ENCODE results near the gene CASKIN2.

The CASKIN2 gene

DNA sequence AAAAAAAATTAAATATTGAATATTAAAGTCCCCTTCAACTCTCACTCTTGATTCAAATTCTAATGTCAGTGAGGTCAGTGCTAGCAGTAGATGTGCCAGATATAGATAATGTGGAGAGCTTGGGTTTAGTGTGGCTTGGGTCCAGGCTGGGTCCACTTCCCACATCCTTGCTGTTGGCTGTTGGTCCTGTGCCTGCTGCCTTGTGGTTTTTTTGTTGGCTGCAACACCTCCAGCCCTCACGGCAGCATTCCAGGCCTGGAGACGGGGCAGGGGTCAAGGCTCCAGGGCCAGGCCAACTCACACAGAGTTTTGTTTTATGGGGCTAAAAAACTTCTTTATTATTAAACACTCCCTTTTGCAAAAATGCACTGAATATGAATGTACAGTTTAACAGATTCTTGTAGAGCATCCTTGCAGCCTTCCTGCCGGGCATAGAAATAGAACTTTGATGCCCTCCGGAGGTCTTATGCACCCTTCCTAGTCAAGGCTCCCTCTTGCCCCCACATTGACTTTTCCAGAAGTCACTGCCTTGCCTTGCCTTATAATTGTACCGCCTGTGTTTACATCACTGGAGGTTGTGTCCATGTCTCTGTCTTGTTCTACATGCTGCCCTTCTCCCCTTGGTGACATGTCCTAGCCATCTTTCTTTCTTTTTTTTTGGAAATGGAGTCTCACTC is 46.7 kb upstream of the CASKIN2 start:
- Histone ChIP-seq H2BK12ac (ENCODE audit: low read length) (no peak overlapping the region), H3K4ac (ENCODE audit: low read depth, low read length) (no peak overlapping the region), H3K18ac (ENCODE audit: low read length) (no peak overlapping the region), H3K27ac (ENCODE audit: low read depth, low read length) (no peak overlapping the region), H4K91ac (ENCODE audit: low read depth, low read length) (no peak overlapping the region), H3K9me3 (ENCODE audit: insufficient read depth, low read depth, low read length) (no peaks in the 10 kb centered on the region), H3K14ac (ENCODE audit: low read length) (no peak overlapping the region), H3K79me2 (ENCODE audit: control insufficient read depth, insufficient read depth, low read length, poor library complexity) (no peaks in the 10 kb centered on the region), H3K4me3 (ENCODE audit: low read depth, low read length) (no peak overlapping the region), H3K36me3 (ENCODE audit: control insufficient read depth in 1 of 2, insufficient read depth in 2 of 2, low read length in 2 of 2) (peaks cover 30 to 41% of the 10 kb centered on the region in 2 experiments), H2AK5ac (ENCODE audit: low read length) (no peak overlapping the region), H2BK120ac (ENCODE audit: insufficient read depth, low read length, poor library complexity) (no peak overlapping the region), H2BK5ac (ENCODE audit: low read depth, low read length, poor library complexity) (no peak overlapping the region), H2AFZ (ENCODE audit: insufficient read depth, low read length, poor library complexity) (no peak overlapping the region), H3K23ac (ENCODE audit: low read length) (no peak overlapping the region), H3K27me3 (ENCODE audit: insufficient read depth, low read length) (no peaks in the 10 kb centered on the region), H4K12ac (ENCODE audit: low read depth, low read length) (no peak overlapping the region), H4K8ac (ENCODE audit: low read depth, low read length) (no peak overlapping the region), H3K4me1 (ENCODE audit: control insufficient read depth in 1 of 2, insufficient read depth in 2 of 2, low read length in 2 of 2) (peaks cover 17 to 18% of the 10 kb centered on the region in 2 experiments), H3K79me1 (ENCODE audit: low read length) (peaks cover 8% of the 10 kb centered on the region), H3K9ac (ENCODE audit: low read length) (no peak overlapping the region), H3K4me2 (ENCODE audit: low read length) (no peak overlapping the region)
- no CpG with 5 or more reads among the region's 5 CpGs for WGBS (ENCODE audit: extremely low coverage, insufficient coverage, insufficient read length)
- no peak for DNase-seq

DNA sequence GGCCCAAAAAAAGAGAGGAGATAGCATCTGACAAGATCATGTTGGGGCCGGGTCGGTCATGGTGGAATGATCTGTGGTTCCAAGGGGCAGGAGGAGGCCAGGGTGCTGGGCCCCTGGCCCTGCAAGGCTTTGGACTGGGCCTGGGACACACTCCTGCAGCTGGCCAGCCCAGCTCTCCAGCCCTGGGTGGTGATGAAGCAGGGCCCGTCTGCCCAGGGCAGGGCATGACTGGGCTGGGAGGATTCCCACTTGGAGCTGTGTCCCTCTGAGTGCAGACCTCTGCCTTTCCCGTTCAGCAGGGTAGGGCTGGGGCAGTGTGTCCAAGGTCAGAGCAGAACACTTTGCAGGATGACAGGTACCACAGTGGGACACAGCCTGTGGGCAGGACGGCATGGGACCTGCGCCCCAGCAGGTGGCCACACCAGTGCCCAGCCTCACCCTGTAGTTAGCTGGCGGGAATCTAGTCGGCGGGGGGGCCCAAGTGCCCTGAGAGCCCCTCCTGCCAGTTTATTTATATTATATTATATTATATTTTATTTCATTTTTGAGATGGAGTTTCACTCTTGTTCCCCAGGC is 44.7 kb upstream of the CASKIN2 start:
- H2BK5ac ChIP-seq (ENCODE audit: low read depth, low read length, poor library complexity): no peak overlapping the region
- no peak overlapping the region for H3K4ac ChIP-seq (ENCODE audit: low read depth, low read length)
- no peak overlapping the region for H3K18ac ChIP-seq (ENCODE audit: low read length)
- H3K79me2 ChIP-seq (ENCODE audit: control insufficient read depth, insufficient read depth, low read length, poor library complexity): no peaks in the 10 kb centered on the region
- H3K79me1 ChIP-seq (ENCODE audit: low read length): peaks cover 12% of the 10 kb centered on the region
- no peaks in the 10 kb centered on the region for H3K27me3 ChIP-seq (ENCODE audit: insufficient read depth, low read length)
- no CpG with 5 or more reads among the region's 9 CpGs for WGBS (ENCODE audit: extremely low coverage, insufficient coverage, insufficient read length)
- H3K36me3 ChIP-seq (ENCODE audit: control insufficient read depth in 1 of 2, insufficient read depth in 2 of 2, low read length in 2 of 2): peaks cover 22 to 27% of the 10 kb centered on the region in 2 experiments
- peaks cover 20 to 22% of the 10 kb centered on the region in 2 experiments for H3K4me1 ChIP-seq (ENCODE audit: control insufficient read depth in 1 of 2, insufficient read depth in 2 of 2, low read length in 2 of 2)
- no peak overlapping the region for H3K23ac ChIP-seq (ENCODE audit: low read length)
- H2AFZ ChIP-seq (ENCODE audit: insufficient read depth, low read length, poor library complexity): no peak overlapping the region
- no peak overlapping the region for H4K91ac ChIP-seq (ENCODE audit: low read depth, low read length)
- no peak overlapping the region for H2BK12ac ChIP-seq (ENCODE audit: low read length)
- no peak overlapping the region for H4K12ac ChIP-seq (ENCODE audit: low read depth, low read length)
- no peak overlapping the region for H3K14ac ChIP-seq (ENCODE audit: low read length)
- no peak overlapping the region for H3K9ac ChIP-seq (ENCODE audit: low read length)
- H3K4me3 ChIP-seq (ENCODE audit: low read depth, low read length): no peak overlapping the region
- H3K9me3 ChIP-seq (ENCODE audit: insufficient read depth, low read depth, low read length): no peaks in the 10 kb centered on the region
- H2BK120ac ChIP-seq (ENCODE audit: insufficient read depth, low read length, poor library complexity): no peak overlapping the region
- H4K8ac ChIP-seq (ENCODE audit: low read depth, low read length): no peak overlapping the region
- no peak overlapping the region for H3K4me2 ChIP-seq (ENCODE audit: low read length)
- H3K27ac ChIP-seq (ENCODE audit: low read depth, low read length): no peak overlapping the region
- H2AK5ac ChIP-seq (ENCODE audit: low read length): no peak overlapping the region
- no peak for DNase-seq

DNA sequence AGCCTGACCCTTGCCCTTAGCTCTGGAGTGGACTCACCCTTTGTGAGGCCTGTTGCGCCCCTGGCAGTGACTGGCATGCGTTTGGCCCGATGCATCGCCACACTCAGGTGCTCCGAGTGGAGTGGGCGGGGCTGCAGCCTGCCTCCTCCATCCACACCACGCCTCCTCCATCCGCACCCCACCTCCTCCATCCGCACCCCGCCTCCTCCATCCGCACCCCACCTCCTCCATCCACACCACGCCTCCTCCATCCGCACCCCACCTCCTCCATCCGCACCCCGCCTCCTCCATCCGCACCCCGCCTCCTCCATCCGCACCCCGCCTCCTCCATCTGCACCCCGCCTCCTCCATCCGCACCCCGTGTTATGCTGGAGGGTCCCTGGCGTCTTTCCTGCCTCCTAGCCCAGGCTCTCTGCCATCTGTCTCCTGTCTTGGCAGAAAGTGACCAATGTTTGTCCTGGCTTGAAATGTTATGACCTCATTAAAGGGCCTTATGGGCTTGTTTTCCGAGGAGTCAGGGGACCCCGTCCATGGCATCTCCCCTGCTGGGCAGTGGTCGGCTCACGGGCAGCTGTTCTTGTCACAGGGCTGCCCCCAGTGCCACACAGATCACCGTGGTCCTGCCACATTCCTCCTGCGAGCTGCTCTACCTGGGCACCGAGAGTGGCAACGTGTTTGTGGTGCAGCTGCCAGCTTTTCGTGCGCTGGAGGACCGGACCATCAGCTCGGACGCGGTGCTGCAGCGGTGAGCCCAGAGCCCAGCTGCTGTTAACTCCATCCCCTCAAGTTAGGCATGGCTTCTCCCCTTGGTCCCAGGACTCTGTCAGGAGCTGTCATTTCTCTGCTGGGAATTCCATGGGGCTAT is 43.6 kb upstream of the CASKIN2 start:
- Histone ChIP-seq H3K36me3 (ENCODE audit: control insufficient read depth in 1 of 2, insufficient read depth in 2 of 2, low read length in 2 of 2) (peaks cover 16 to 21% of the 10 kb centered on the region in 2 experiments), H4K8ac (ENCODE audit: low read depth, low read length) (no peak overlapping the region), H2BK12ac (ENCODE audit: low read length) (no peak overlapping the region), H3K4me1 (ENCODE audit: control insufficient read depth in 1 of 2, insufficient read depth in 2 of 2, low read length in 2 of 2) (peaks cover 17 to 21% of the 10 kb centered on the region in 2 experiments), H3K27me3 (ENCODE audit: insufficient read depth, low read length) (no peaks in the 10 kb centered on the region), H2AK5ac (ENCODE audit: low read length) (no peak overlapping the region), H4K12ac (ENCODE audit: low read depth, low read length) (no peak overlapping the region), H3K27ac (ENCODE audit: low read depth, low read length) (no peak overlapping the region), H3K79me2 (ENCODE audit: control insufficient read depth, insufficient read depth, low read length, poor library complexity) (no peaks in the 10 kb centered on the region), H2AFZ (ENCODE audit: insufficient read depth, low read length, poor library complexity) (no peak overlapping the region), H3K23ac (ENCODE audit: low read length) (no peak overlapping the region), H3K4me3 (ENCODE audit: low read depth, low read length) (no peak overlapping the region), H4K91ac (ENCODE audit: low read depth, low read length) (no peak overlapping the region), H3K14ac (ENCODE audit: low read length) (no peak overlapping the region), H3K4me2 (ENCODE audit: low read length) (no peak overlapping the region), H3K4ac (ENCODE audit: low read depth, low read length) (no peak overlapping the region), H3K9me3 (ENCODE audit: insufficient read depth, low read depth, low read length) (no peaks in the 10 kb centered on the region), H2BK5ac (ENCODE audit: low read depth, low read length, poor library complexity) (no peak overlapping the region), H2BK120ac (ENCODE audit: insufficient read depth, low read length, poor library complexity) (no peak overlapping the region), H3K9ac (ENCODE audit: low read length) (no peak overlapping the region), H3K79me1 (ENCODE audit: low read length) (peaks cover 12% of the 10 kb centered on the region), H3K18ac (ENCODE audit: low read length) (no peak overlapping the region)
- DNase-seq: no peak
- no CpG with 5 or more reads among the region's 38 CpGs for WGBS (ENCODE audit: extremely low coverage, insufficient coverage, insufficient read length)

DNA sequence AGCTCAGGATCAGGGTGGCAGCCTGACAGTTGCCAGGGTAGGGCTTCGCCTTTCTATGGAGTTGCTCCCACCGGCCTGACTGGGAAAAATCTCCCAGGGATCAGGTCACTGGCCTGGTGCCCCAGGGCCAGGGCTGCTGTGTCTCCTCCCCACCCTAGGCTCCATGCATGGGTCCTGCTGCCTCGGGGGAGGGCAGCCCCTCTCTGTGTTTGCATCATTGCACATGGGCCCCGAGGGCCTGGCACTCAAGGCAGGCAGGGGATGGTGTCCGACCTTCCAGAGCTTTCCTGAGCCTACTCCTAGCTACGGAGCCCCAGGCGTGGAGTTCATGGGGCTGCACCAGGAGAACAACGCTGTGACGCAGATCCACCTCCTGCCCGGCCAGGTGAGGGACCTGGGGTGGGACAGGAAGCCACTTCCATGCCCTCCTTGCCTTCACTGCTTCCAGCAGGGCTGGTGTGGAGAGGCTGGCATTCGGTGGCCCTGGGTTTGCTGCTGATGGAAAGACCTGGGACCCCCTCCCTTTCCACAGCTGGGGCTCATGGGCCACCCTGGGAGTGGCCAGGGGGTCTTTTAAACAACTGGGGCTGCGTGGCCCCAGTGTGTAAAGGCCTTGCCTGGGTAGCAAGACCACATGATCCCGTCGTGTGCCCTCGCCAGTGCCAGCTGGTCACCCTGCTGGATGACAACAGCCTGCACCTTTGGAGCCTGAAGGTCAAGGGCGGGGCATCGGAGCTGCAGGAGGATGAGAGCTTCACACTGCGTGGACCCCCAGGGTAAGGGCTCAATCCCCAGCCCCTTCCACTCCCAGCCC is 42.7 kb upstream of the CASKIN2 start:
- Histone ChIP-seq H3K14ac (ENCODE audit: low read length) (no peak overlapping the region), H3K79me1 (ENCODE audit: low read length) (peaks cover 16% of the 10 kb centered on the region), H3K23ac (ENCODE audit: low read length) (no peak overlapping the region), H3K4me2 (ENCODE audit: low read length) (no peak overlapping the region), H3K36me3 (ENCODE audit: control insufficient read depth in 1 of 2, insufficient read depth in 2 of 2, low read length in 2 of 2) (peaks cover 9 to 13% of the 10 kb centered on the region in 2 experiments), H4K91ac (ENCODE audit: low read depth, low read length) (peak overlapping the region; percentile 40), H3K4ac (ENCODE audit: low read depth, low read length) (no peak overlapping the region), H3K9ac (ENCODE audit: low read length) (no peak overlapping the region), H3K4me3 (ENCODE audit: low read depth, low read length) (peak overlapping the region; percentile 37), H3K27ac (ENCODE audit: low read depth, low read length) (no peak overlapping the region), H3K27me3 (ENCODE audit: insufficient read depth, low read length) (no peaks in the 10 kb centered on the region), H2BK12ac (ENCODE audit: low read length) (peak overlapping the region; percentile 38), H3K9me3 (ENCODE audit: insufficient read depth, low read depth, low read length) (no peaks in the 10 kb centered on the region), H3K18ac (ENCODE audit: low read length) (peak overlapping the region; percentile 38), H2AK5ac (ENCODE audit: low read length) (peak overlapping the region; percentile 40), H3K79me2 (ENCODE audit: control insufficient read depth, insufficient read depth, low read length, poor library complexity) (no peaks in the 10 kb centered on the region), H4K12ac (ENCODE audit: low read depth, low read length) (no peak overlapping the region), H2AFZ (ENCODE audit: insufficient read depth, low read length, poor library complexity) (no peak overlapping the region), H2BK120ac (ENCODE audit: insufficient read depth, low read length, poor library complexity) (no peak overlapping the region), H3K4me1 (ENCODE audit: control insufficient read depth in 1 of 2, insufficient read depth in 2 of 2, low read length in 2 of 2) (peaks cover 23 to 26% of the 10 kb centered on the region in 2 experiments), H2BK5ac (ENCODE audit: low read depth, low read length, poor library complexity) (no peak overlapping the region), H4K8ac (ENCODE audit: low read depth, low read length) (no peak overlapping the region)
- no peak for DNase-seq
- WGBS (ENCODE audit: extremely low coverage, insufficient coverage, insufficient read length): no CpG with 5 or more reads among the region's 18 CpGs
